ENCODE results near the gene PYHIN1.
A peak's percentile ranks its signal among the peaks of the same experiment; 100 is the strongest.
"Not testable (repeated sequence)": the region's sequence is repeated elsewhere in the genome, so short reads cannot be mapped to it uniquely, and the experiment has no call there.

PYHIN1 gene

DNA sequence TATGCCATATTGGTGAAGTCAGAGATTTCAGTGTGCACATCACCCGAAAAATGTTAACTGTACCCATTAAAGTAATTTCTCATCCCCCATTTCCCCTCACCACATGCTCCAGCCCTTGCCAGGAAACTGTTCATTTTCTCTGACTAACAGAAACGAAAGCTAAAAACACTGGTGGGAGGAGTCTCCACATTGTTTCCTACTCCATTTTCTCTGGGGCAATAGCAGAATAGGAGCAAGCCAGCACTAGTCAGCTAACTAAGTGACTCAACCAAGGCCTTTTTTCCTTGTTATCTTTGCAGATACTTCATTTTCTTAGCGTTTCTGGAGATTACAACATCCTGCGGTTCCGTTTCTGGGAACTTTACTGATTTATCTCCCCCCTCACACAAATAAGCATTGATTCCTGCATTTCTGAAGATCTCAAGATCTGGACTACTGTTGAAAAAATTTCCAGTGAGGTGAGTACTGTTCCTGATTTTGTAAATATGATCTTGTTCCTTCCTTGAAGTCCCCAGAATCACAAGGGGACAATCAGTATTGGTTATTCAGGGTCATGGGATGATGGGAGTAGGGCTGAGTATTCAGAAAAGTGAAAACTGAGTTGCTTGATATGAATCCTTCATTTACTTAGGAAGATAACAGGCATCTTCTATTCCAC, 78.5 kb downstream of the PYHIN1 start, which contains the start of gene IFI16:
IFI16 (plus strand) TSS at position 204 of the 658 bp plus-strand sequence. CDS start 4,774 bp downstream, outside the sequence.
- Histone ChIP-seq H2AFZ (ENCODE audit: low read depth, low read length) (peak within 1 kb of the TSS; percentile 55), H3K9ac (ENCODE audit: low read depth, low read length) (peak within 1 kb of the TSS; percentile 82), H3K36me3 (ENCODE audit: insufficient read depth, low read length) (peaks cover 14% of the 10 kb centered on the region), H3K27me3 (ENCODE audit: insufficient read depth, low read length, poor library complexity) (no peaks in the 10 kb centered on the region), H3K4me2 (ENCODE audit: insufficient read depth, low read length) (peak within 1 kb of the TSS; percentile 62), H3K27ac (ENCODE audit: low read length) (peak within 1 kb of the TSS; percentile 97), H3K4me1 (ENCODE audit: insufficient read depth, low read length) (peaks cover 44% of the 10 kb centered on the region), H3K9me3 (ENCODE audit: insufficient read depth, low read length, severe bottlenecking) (no peaks in the 10 kb centered on the region), H4K20me1 (ENCODE audit: insufficient read depth, low read length) (no peaks in the 10 kb centered on the region), H3K4me3 (ENCODE audit: low read depth in 1 of 2, low read length in 2 of 2) (peak within 1 kb of the TSS; percentile 64 to 69), H3K79me2 (ENCODE audit: insufficient read depth, low read length) (peaks cover 58% of the 10 kb centered on the region)
- DNase-seq (peak; percentile 81), ATAC-seq (ENCODE audit: insufficient read depth, low read depth) (peak; percentile 65)
- TF ChIP-seq EZH2 (IDR thresholded peaks at IDR 0.05; ENCODE audit: borderline replicate concordance, low read depth, low read length, severe bottlenecking) = no peak

DNA sequence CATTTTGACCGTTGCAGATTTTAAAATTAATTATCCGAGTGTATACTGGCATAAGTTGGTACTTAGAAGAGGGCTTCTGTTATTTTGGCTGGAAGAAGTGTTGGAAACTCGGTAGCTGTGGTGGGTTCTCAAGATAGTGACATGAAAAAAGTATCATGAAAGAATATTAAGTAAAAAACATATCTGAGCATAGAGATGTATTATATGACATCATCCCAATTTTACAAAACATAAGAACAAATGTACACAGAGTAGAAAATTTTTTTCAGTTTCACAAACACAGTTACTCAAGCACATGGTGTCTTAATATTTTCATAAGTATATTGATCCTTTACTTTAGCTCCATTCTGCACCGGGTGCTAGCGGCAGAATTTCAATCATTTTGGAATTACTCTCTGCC, 79.0 kb downstream of the PYHIN1 start:
- DNase-seq (no peak), ATAC-seq (ENCODE audit: insufficient read depth, low read depth) (no peak)
- Histone ChIP-seq H3K9me3 (ENCODE audit: insufficient read depth, low read length, severe bottlenecking) (no peaks in the 10 kb centered on the region), H3K4me1 (ENCODE audit: insufficient read depth, low read length) (peaks cover 50% of the 10 kb centered on the region), H3K36me3 (ENCODE audit: insufficient read depth, low read length) (peaks cover 18% of the 10 kb centered on the region), H3K79me2 (ENCODE audit: insufficient read depth, low read length) (peaks cover 63% of the 10 kb centered on the region), H3K4me2 (ENCODE audit: insufficient read depth, low read length) (peak overlapping the region; percentile 62), H3K9ac (ENCODE audit: low read depth, low read length) (peak overlapping the region; percentile 82), H2AFZ (ENCODE audit: low read depth, low read length) (no peak overlapping the region), H3K27ac (ENCODE audit: low read length) (peak overlapping the region; percentile 97), H3K27me3 (ENCODE audit: insufficient read depth, low read length, poor library complexity) (no peaks in the 10 kb centered on the region), H4K20me1 (ENCODE audit: insufficient read depth, low read length) (no peaks in the 10 kb centered on the region), H3K4me3 (ENCODE audit: low read depth in 1 of 2, low read length in 2 of 2) (peak overlapping the region; percentile 64 to 69)
- TF ChIP-seq, protein P1, sequence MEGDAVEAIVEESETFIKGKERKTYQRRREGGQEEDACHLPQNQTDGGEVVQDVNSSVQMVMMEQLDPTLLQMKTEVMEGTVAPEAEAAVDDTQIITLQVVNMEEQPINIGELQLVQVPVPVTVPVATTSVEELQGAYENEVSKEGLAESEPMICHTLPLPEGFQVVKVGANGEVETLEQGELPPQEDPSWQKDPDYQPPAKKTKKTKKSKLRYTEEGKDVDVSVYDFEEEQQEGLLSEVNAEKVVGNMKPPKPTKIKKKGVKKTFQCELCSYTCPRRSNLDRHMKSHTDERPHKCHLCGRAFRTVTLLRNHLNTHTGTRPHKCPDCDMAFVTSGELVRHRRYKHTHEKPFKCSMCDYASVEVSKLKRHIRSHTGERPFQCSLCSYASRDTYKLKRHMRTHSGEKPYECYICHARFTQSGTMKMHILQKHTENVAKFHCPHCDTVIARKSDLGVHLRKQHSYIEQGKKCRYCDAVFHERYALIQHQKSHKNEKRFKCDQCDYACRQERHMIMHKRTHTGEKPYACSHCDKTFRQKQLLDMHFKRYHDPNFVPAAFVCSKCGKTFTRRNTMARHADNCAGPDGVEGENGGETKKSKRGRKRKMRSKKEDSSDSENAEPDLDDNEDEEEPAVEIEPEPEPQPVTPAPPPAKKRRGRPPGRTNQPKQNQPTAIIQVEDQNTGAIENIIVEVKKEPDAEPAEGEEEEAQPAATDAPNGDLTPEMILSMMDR (IDR thresholded peaks at IDR 0.05; ENCODE audit: borderline replicate concordance, extremely low read depth, low read length, poor library complexity, severe bottlenecking) = no peak
- TF ChIP-seq EZH2 (IDR thresholded peaks at IDR 0.05; ENCODE audit: borderline replicate concordance, low read depth, low read length, severe bottlenecking) = no peak

DNA sequence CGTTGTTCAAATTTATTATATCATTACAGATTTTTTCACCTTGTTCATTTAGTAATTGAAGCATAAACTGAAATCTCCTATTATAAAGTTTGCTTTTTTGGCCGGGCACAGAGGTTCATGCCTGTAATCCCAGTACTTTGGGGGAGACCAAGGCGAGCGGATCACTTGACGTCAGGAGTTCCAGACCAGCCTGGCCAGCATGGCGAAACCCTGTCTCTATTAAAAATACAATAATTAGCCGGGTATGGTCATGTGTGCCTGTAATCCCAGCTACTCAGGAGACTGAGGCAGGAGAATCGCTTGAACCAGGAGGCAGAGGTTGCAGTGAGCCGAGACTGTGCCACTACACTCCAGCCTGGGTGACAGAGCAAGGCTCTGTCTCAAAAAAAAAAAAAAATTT, 79.6 kb downstream of the PYHIN1 start:
- H3K4me1 ChIP-seq (ENCODE audit: insufficient read depth, low read length) = peaks cover 56% of the 10 kb centered on the region
- H2AFZ ChIP-seq (ENCODE audit: low read depth, low read length); ATAC-seq (ENCODE audit: insufficient read depth, low read depth); H3K27me3 ChIP-seq (ENCODE audit: insufficient read depth, low read length, poor library complexity); H3K9me3 ChIP-seq (ENCODE audit: insufficient read depth, low read length, severe bottlenecking); H4K20me1 ChIP-seq (ENCODE audit: insufficient read depth, low read length): not testable (repeated sequence)
- H3K4me2 ChIP-seq (ENCODE audit: insufficient read depth, low read length) = peak overlapping the region; percentile 62
- peaks cover 70% of the 10 kb centered on the region for H3K79me2 ChIP-seq (ENCODE audit: insufficient read depth, low read length)
- peak overlapping the region; percentile 64 to 69 for H3K4me3 ChIP-seq (ENCODE audit: low read depth in 1 of 2, low read length in 2 of 2)
- H3K27ac ChIP-seq (ENCODE audit: low read length) = peak overlapping the region; percentile 97
- peak; percentile 51 for DNase-seq
- peaks cover 24% of the 10 kb centered on the region for H3K36me3 ChIP-seq (ENCODE audit: insufficient read depth, low read length)
- peak overlapping the region; percentile 82 for H3K9ac ChIP-seq (ENCODE audit: low read depth, low read length)

DNA sequence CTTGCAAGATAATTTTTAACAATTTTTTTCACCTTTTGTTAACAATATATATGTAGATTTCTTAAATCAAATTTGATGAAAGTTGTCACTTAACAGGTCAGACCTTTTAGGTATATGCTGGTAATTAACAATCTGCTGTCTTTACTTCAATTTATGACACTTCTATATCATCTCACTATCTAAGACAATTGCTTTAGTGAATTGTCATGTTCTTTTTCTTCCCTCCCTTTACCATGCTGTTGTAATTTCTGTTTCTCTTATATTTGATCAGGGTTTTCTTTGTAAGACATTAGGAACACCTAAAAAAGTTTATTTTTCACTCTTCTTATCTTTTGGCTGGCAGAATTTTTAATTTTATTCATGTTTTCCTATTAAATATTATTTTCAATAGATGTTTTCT, 80.4 kb downstream of the PYHIN1 start:
- peaks cover 32% of the 10 kb centered on the region for H3K36me3 ChIP-seq (ENCODE audit: insufficient read depth, low read length)
- peak overlapping the region; percentile 97 for H3K27ac ChIP-seq (ENCODE audit: low read length)
- ATAC-seq (ENCODE audit: insufficient read depth, low read depth) (no peak), DNase-seq (no peak)
- no peak for TF ChIP-seq EZH2 (IDR thresholded peaks at IDR 0.05; ENCODE audit: borderline replicate concordance, low read depth, low read length, severe bottlenecking)
- TF ChIP-seq, protein P1 (IDR thresholded peaks at IDR 0.05; ENCODE audit: borderline replicate concordance, extremely low read depth, low read length, poor library complexity, severe bottlenecking) = no peak
- no peak overlapping the region for H2AFZ ChIP-seq (ENCODE audit: low read depth, low read length)
- no peaks in the 10 kb centered on the region for H3K27me3 ChIP-seq (ENCODE audit: insufficient read depth, low read length, poor library complexity)
- no peaks in the 10 kb centered on the region for H3K9me3 ChIP-seq (ENCODE audit: insufficient read depth, low read length, severe bottlenecking)
- peaks cover 77% of the 10 kb centered on the region for H3K79me2 ChIP-seq (ENCODE audit: insufficient read depth, low read length)
- H3K4me2 ChIP-seq (ENCODE audit: insufficient read depth, low read length) = peak overlapping the region; percentile 62
- peak overlapping the region; percentile 64 to 69; a peak in 3 of 4 replicates for H3K4me3 ChIP-seq (ENCODE audit: low read depth in 1 of 2, low read length in 2 of 2)
- peak overlapping the region; percentile 82 for H3K9ac ChIP-seq (ENCODE audit: low read depth, low read length)
- peaks cover 63% of the 10 kb centered on the region for H3K4me1 ChIP-seq (ENCODE audit: insufficient read depth, low read length)
- peaks cover under 1% of the 10 kb centered on the region; the same call in 1 of the 2 replicates for H4K20me1 ChIP-seq (ENCODE audit: insufficient read depth, low read length)
